GM21825 (cell line): ENCODE measurements around the gene GCN1.
A peak's percentile ranks its signal among the peaks of the same experiment; 100 is the strongest.
"Not testable (repeated sequence)": the region's sequence is repeated elsewhere in the genome, so short reads cannot be mapped to it uniquely, and the experiment has no call there.

Source experiments
- ATAC-seq: cut with Tn5 transposase; IDR thresholded peaks from one replicate; pipeline ENCODE4 v1.9.1; 2021; ENCODE audit warnings: mild to moderate bottlenecking, moderate library complexity; ENCODE audit not compliant: unreplicated experiment

The GCN1 gene, protein sequence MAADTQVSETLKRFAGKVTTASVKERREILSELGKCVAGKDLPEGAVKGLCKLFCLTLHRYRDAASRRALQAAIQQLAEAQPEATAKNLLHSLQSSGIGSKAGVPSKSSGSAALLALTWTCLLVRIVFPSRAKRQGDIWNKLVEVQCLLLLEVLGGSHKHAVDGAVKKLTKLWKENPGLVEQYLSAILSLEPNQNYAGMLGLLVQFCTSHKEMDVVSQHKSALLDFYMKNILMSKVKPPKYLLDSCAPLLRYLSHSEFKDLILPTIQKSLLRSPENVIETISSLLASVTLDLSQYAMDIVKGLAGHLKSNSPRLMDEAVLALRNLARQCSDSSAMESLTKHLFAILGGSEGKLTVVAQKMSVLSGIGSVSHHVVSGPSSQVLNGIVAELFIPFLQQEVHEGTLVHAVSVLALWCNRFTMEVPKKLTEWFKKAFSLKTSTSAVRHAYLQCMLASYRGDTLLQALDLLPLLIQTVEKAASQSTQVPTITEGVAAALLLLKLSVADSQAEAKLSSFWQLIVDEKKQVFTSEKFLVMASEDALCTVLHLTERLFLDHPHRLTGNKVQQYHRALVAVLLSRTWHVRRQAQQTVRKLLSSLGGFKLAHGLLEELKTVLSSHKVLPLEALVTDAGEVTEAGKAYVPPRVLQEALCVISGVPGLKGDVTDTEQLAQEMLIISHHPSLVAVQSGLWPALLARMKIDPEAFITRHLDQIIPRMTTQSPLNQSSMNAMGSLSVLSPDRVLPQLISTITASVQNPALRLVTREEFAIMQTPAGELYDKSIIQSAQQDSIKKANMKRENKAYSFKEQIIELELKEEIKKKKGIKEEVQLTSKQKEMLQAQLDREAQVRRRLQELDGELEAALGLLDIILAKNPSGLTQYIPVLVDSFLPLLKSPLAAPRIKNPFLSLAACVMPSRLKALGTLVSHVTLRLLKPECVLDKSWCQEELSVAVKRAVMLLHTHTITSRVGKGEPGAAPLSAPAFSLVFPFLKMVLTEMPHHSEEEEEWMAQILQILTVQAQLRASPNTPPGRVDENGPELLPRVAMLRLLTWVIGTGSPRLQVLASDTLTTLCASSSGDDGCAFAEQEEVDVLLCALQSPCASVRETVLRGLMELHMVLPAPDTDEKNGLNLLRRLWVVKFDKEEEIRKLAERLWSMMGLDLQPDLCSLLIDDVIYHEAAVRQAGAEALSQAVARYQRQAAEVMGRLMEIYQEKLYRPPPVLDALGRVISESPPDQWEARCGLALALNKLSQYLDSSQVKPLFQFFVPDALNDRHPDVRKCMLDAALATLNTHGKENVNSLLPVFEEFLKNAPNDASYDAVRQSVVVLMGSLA (N-terminal part only)

DNA sequence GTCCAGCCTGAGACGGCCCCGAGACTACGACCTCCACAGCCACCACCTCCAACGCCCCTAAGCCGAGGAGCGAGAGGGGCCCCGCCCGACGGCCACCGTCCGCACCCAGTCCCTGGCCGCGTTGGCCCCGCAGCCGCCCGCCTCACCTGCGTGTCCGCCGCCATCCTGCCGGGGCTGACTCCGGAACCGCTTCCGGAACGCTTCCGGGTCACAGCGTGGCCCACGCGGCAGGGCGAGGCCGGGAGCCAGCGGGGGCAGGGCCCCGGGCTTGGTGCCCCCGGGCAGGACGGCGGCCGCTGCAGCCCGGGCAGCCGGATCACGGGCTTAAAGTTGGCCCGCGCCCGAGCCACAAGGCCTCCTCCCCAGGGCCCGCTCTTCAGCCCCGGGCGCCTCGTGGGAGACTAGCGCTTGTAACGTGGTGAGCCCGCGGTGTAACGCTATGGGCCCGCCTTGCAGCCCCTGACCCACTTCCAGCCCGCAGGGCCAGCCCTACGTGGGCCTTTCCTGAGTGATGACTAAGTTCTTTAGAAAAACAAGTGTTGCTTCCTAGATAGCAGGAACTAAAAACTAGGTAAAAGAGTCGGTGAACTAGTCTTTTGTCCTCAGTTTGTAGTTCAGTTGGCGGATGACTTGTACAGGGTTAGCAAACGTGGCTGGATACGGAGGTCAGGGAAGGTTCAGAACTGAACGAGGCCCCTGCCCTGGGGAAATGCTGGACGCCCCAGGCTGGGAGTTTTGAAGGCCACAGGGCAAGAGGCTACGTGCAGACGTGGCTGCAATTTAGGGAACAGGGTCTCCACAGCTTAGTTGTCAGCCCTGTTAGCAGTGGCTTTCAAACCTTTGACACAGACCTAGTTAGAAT lies at the start of gene GCN1:
Gene GCN1 (minus strand): TSS at position 182 of the 862 bp plus-strand sequence. CDS start 18 bp downstream, at position 164.
- ATAC-seq: peak; percentile 74

DNA sequence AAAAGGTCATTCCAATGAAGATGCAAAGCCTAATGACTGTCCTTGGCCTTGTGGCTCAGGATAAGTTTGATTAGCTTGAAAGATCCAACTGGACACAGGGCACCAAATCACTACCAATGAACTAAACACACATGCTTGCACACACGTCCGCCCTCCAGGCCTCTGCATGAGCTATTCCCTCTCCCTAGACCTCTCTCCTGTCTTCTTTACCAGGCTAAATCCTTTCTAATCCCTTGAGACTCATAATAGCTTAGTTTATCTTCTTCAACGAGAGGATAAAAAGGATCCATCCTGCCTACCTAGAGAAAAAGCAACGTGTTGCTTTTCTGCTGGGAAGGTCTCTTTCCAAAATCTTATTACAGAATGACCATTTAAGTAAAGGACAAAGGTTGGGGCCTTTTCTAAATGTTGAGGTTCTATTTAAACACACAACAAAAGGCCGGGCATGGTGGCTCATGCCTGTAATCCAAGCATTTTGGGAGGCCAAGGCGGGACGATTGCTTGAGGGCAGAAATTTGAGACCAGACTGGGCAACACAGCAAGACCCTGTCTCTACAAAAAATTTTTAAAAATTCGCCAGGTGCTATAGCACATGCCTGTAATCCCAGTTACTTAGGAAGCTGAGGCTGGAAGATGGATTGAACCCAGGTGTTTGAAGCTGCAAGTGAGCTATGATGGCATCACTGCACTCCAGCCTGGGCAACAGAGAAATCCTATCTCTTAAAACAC lies 48.6 kb upstream of the GCN1 start:
- no peak for ATAC-seq

DNA sequence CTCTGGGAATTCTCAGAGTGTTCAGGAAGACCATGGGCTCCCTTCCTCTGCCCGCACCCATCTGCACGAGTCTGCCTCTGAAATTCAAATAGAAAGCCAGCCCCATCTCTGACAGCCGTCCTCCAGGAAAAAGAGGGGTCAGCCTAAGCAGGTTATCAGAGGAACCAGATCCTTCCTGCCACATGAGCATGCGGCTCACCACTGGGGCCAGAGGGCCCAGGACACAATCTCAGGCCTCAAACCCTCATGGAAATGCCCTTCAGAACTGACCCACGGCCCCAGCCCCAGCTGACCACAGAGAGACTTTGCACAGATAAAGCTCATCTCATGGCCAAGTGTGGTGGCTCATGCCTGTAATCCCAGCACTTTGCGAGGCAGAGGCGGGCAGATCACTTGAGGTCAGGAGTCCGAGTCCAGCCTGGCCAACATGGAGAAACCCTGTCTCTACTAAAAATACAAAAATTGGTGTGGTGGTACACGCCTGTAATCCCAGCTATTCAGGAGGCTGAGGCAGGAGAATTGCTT lies 47.8 kb upstream of the GCN1 start:
- no peak for ATAC-seq

DNA sequence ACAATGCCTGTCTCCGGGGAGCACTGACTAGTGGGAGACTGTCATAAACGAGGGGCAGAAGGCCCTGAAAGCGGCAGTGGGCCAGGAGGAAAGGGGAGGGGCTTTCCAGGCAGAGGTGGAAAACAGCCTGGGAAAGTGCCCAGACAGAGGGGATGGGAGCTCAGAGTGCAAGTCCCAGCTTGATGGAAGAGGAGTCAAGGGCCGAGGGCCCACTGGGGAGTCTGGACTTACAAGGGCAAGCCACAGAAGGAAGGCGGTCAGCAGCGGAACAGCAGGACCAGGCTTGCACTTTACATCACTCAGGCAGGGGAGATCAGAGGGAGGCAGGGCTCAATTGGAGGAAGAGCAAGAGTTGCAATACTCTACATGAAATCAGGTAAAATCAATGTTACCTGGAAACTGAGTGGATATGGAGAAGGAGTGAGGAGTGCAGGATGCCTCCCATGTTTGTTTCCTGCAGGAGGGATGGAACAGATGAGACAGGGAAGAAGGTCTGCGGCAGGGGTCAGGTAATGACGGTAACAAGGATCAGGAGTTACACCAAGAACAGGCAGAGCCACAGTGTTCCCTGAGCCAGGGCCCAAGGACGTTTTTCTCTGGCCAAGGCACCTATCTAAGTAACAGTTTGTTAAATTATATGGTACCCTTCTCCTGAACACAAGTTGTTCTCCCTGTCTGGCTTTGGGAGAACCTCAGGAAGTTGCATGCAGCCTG lies 47.2 kb upstream of the GCN1 start:
- no peak for ATAC-seq

DNA sequence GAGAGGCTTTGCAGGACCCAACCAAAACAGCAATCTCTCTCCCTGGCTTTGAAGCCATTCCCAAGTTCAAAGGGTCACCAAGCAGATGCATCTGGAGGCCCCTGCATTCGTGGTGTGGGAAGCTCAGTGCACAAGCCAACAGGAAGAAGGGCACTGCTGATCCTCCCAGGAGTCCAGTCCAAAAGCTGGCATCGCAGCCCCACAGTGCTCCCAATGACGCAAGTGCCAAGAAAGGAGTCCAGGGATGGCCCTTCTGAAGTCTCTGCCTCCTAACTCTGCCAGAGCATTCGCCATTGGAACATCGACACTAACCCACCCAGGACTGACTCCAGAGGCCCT lies 45.9 kb upstream of the GCN1 start:
- ATAC-seq: no peak

DNA sequence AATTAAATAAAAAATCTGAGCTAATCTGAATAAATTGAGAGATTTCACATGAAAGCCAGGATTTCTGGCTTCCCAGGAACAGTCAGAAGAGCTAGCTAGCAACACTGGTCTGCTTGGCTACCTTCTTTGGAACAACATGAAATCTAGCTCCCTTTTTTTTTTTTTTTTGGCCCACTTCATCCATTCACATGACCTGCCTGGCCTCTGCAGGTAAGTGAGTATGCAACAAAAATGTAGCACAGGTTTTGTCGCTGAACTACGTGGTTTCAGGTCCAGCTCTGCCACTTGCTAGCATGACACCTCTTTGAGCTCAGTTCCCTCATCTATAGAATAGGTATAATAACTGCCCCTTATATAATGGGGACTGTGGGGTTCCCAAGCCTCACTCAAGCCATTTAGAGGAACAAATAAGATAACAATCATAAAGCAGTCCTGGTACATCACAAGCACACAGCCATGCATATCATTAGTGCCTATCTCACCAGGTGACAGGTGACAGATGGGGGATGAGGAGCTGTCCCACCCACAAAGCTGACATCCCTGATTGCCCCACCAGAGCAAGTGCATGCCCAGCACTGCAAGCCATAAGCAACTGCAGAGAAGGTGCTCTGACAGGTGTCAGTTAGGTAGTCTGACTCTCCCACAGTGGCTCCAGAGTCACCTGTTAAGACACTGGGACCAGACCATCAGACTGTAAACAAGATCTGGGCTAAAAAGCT lies 45.4 kb upstream of the GCN1 start:
- no peak for ATAC-seq

DNA sequence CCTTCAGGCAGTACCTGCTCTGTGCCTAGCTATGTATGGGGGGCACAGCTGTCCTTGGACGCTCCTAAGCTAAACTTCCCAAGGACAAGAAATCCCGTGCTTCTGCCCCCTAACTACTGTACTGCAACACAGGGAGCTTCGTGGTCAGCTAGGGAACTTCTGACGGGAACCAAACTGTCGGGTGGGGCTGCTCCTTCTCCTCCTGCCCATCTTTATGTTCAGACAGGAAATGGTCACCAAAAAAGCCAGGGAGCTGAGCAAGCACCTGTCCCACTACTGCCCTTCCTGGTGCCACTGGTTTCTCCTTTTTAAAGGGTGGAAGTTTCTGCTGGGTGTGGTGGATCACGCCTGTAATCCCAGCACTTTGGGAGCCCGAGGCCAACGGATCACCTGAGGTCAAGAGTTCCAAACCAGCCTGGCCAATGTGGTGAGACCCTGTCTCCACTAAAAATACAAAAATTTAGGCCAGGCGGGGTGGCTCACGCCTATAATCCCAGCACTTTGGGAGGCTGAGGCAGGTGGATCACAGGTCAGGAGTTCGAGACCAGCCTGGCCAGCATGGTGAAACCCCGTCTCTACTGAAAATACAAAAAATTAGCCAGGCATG lies 44.4 kb upstream of the GCN1 start:
- no peak for ATAC-seq

DNA sequence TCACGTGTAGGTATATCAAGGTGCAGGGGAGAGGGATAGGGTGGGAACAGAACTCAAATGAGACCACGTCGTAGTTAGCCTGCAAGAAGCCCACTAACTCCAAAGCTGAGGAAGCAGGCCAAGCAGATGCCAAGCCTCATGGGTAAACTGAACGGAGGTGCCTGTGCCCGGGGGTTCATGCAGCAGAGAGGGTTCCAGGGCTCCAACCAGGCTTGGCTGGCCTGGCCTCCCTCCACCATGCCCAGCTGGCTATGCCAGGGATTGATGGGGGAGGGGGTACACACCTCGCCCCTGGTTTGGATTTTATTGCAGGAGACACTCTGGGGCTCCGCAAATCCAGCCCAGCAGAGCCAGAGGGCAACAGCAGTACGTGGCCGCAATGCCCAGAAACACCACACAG lies 43.7 kb upstream of the GCN1 start:
- ATAC-seq: no peak

DNA sequence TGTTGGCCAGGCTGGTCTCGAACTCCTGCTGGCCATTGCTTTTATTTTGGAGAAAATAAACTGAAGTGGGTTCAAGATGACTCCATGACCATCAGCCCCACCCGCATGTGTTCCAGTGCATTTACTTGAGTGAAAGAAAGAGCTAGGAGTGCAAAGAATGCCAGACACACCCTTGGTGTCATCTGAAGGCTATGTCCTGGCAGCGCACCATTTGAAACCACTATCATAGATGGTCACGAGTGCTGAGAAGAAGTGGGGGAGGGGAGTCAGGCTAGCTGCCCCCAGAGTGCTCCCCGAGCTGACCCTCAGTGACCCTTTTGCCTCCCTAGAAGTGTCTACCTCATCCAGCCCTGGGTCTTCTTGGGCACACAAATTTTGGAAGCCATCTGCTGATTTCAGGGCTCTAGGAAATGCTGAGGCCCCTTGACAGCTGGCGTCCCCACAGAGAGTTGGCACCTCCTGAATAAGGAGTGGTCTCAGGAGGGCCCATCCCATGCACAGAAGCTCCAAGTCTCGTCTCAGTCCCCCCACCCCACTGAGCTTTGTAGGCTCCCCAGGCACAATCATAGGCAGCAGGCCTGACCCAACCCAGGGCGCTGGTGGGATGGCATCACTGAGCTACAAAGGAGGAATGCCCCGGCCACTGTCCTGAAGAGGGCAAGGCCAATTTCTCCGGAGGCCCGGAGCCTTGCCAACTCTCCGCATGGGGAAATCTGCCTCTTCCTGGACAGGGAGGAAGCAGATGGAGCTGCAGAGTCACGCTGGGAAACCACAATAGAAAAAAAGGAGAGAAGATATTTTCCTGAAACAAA lies 43.1 kb upstream of the GCN1 start:
- ATAC-seq: no peak

DNA sequence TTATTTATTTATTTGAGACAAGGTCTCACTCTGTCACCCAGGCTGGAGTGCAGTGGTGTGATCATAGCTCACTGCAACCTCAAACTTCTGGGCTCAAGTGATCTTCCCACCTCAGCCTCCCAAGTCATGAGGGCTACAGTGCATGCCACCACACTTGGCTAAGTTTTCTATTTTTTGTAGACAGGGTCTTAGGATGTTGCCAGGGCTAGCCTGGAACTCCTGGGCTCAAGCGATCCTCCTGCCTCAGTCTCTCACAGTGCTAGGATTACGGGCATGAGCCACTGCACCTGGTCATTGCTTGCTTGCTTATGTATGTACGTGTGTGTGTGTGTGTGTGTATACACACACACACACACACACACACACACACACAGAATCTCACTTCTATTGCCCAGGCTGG lies 42.3 kb upstream of the GCN1 start:
- not testable (repeated sequence) for ATAC-seq

DNA sequence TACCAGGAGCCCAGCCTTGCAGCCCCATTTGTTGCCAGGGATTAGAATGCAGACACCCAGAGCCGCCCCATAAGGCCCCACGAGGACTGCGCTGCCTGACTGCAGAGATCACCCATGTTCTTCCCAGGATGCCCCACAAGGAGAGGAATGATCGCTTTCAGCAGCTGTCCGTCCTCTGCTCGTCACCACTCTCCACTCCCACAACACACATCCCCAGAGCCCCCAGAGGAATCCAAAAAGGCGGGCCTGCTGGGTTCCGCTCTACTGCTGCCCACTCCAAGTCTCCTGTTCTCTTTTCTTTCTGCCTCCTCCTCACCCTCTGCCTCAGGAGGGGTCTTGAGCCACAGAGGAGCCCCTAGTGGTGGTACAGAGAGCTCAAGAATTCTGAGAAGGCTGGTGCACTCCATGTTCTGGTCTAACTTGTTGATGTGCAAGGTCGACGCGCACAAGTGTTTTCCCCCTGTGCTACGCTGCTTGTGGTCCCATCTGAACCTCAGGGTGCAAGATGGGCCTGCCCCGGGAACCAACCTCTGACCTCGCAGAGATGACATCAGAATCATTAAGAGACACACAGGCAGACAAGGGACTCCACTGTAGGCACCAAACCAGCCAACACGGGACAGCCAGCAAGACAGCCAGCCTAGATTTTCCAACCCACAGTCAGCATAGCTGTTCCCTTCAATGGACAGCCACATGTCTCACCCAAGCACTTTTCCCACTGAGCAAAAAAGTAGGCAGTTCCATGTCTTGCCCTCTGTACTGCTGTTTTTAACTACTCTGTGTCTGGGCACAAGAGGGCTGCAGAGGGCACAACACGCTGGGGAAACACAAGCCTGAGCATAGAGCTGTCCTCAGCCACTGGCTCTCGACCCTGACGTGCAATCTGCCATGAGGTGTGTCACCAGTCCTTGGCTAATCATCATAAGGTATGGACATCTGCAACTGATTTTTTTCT lies 41.1 kb upstream of the GCN1 start:
- ATAC-seq: no peak

DNA sequence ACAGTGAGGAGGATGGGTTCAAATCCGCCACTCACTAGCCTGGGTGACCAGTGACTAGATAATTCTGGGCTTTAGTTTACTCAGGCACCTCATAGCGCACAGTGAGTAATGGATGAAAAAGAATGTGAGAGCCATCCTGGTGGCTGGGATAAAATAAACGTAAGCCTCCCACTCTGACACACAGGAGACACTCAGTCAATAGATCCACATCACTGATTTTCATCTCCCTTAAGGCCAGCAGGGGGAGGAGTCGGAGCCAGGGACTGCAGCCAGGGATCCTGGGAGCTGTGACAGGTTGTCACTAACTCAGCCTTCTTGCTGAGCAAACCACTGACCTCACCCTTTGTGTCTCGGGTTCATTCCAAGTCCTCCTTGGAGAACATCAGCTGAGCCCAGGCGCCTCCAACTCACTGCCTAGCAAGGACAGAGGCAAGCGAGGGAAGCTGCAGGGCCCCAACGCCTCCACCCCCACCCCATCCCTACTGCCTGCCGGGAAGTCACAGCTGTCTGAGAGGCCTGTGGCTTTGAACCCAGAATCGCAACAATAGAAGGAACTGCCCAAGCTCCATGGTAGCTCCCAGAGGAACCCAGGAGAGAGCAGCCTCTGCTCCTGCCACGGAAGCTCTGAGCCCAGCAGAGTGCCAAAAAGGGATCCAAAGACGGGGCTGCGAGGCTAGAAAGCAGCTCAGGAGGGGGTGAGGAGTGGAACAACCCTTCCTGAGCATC lies 40.3 kb upstream of the GCN1 start:
- ATAC-seq: no peak

DNA sequence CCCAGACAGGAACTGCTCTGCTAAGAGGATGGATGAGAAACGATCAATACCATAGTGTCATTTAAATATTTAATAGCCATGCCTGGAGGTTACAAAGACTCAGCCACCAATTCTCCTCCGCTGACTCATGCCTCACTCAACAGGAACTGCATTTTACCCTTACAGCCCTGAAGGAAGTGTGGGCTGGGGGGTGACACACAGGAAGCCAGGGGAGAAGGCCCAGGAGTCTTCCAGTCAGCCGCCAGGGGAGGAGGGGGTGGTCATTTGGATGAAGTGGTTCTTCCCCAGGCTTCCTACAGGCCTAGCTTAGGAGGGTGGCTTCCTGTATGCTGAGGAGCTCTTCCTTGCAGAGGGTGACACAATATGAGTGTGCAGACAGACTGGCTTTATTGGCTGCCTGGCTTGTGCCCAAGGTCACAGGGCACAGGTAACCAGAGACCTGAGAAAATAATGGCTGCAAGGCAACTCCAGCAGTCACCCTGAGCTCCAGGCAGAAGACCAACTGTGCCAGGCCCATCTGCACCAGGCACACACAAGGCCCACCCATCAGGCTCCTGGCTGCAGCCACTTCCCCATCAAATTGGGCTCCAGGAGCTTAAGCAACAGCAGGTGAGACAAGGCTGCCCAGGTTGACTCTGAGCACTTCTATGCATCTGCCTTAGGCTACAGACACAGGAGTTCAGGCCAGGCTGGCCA lies 36.9 kb upstream of the GCN1 start:
- no peak for ATAC-seq

DNA sequence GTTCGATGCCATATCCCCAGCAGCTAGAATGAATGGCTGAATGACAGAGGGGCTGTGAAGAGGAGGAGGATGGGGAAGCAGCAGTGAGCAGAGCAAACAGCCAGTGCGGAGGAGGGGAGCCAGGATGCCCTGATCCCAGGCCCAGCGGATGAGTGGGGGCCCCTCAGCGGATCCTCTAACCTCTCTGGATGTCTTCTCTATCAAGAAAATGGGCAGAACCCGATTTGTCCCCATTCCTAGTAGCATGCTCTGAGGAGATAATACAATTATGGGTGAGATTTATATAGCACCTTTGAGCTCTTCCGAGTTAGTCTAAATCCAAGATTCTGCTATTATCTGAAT lies 36.4 kb upstream of the GCN1 start:
- no peak for ATAC-seq
